T-helper 1 cell treated with Interleukin-12 subunit alpha and Interleukin-12 subunit beta and Interleukin-4 antibody, amounts not matched to agents 30 ng/mL and 1 ng/mL, for 36 hours (primary cell): Measurements from ENCODE around the gene FHIT. TPM values are rescaled to one million over a fixed set of nuclear protein-coding genes. Genes with fewer than 3 reads are reported as not detected.

Experiments used
- intact Hi-C: fragments of 100-400 bp; cut with micrococcal nuclease; formaldehyde crosslinking; loops from one replicate; pipeline ENCODE4 v1.15.1; 2024
- total RNA-seq: library from RNA; stranded (reverse); gene quantifications from 2 replicates; pipeline ENCODE4 v1.2.3, GENCODE V29; 2022

Gene FHIT
- total RNA-seq, 1 donor from 2014 or later: 40.4 TPM

GRCh38 chr3:59796456-59796855 lies 1454.8 kb downstream of the FHIT start:
- intact Hi-C loops: no loop called here

DNA sequence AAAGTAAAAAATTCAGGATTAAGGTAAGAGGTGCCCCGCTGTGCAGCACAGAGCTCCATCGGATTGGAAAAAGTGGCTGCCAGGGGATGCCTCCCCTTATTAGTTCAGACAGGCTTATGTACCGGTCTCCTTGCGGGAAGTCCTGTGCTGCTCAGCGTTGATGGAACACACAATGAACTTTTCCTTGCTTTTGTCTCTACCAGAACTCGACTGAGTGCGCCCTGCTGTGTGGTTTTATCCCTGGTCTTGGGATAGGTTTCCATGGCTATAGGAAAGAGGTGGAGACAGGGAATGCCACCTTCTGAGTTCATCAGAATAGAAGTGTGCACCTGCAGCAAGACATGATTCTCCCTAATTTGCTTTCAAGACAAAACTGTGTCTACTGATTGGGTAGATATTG lies 1455.5 kb downstream of the FHIT start:
- intact Hi-C loops: no loop called here

DNA sequence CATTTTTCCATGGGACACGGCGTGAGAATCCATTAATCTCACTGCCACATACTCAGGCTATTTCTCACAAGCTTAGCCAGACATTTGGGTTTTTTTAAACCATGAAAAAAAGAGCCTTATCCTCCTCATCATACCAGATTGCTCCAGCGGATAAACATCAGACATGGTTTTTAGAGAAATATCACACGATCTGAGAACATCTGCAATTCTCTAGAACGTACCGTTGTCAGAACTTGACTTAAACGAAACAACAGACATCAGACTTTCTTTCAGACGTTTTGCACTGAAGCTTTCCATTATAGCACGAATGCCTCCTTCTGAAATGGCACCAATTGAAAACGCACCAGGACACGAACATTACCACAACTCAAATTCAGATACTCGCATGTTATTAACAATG lies 1457.3 kb downstream of the FHIT start:
- intact Hi-C loops: no loop called here

DNA sequence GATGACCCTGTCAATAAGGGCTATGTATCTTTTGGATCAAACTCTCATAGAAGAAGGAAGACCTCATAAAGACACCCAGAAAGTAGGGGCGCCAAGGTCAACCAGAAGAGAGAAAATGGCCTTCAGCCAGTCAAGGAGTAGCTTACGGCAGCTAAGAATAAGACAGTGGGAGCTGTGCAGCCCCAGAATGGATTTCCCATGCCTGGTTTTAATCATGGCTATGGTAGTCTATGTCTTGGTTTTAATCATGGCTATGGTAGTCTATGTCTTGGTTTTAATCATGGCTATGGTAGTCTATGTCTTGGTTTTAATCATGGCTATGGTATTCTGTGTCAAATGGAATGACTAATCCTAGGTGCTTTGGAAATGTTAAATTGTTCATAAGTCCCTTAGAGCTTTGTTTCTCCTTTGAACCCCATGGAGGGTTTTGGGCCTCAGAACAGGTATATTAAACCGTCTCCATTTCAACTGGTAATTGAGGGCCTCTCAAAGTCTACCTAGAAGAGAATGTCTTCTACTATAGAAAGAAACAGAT lies 1459.4 kb downstream of the FHIT start:
- intact Hi-C loops: loop anchor here (2.0 kb wide), 1 partner anchor 19 kb away; no protein-coding TSS in a partner anchor

GRCh38 chr3:59790241-59790640 lies 1461.0 kb downstream of the FHIT start:
- intact Hi-C loops: loop anchor here (2.0 kb wide), 1 partner anchor 17 kb away; no protein-coding TSS in a partner anchor

DNA sequence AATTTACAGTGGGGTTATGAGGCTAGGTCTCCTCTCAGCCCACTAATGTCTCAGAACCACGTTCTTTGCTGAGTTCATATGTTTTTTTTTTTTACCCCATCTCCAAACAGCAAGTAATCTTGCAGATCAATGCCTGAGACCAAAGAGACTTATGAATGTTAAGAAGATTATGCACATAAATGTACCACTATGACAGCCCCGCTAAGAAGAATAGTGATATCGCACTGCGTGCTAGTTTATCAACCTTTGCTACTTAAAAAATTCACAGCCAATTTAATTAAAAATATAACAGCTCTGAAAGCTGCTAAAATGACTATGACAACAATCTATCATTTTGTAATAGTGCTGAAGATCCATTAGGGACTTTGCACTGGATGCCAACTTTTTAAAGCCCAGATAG lies 1462.5 kb downstream of the FHIT start:
- intact Hi-C loops: loop anchor here (10.0 kb wide), 1 partner anchor 574 kb away; no protein-coding TSS in a partner anchor

GRCh38 chr3:59788133-59788532 lies 1463.1 kb downstream of the FHIT start:
- intact Hi-C loops: loop anchor here (10.0 kb wide), 1 partner anchor 573 kb away; no protein-coding TSS in a partner anchor

DNA sequence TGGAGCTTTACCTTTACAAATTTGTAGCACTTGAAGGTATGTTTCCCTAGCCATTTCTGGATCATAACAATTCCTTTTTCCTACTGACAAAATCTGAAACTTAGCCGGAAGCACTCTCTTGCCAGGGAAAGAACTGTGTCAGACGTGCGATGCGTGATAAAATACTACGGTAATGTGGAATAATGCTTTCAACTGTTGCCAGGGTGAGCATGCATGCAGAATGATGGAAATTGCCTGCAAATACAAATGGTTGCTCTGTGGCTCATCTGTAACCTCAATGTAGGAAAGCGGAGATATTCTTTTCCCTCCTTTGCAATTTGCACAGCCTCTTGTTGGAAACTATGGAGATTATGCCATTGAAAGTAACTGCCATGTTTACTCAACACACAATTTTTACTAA lies 1464.9 kb downstream of the FHIT start:
- intact Hi-C loops: loop anchor here (10.0 kb wide), 1 partner anchor 572 kb away; no protein-coding TSS in a partner anchor

- intact Hi-C loops: loop anchor here (10.0 kb wide), 1 partner anchor 569 kb away; no protein-coding TSS in a partner anchor
Measured at GRCh38 chr3:59784164-59784563, 1467.1 kb downstream of the FHIT start.

- intact Hi-C loops: loop anchor here (1.0 to 10.0 kb wide), 2 partner anchors 10 to 569 kb away; no protein-coding TSS in a partner anchor
Measured at GRCh38 chr3:59783468-59783988, 1467.7 kb downstream of the FHIT start.

DNA sequence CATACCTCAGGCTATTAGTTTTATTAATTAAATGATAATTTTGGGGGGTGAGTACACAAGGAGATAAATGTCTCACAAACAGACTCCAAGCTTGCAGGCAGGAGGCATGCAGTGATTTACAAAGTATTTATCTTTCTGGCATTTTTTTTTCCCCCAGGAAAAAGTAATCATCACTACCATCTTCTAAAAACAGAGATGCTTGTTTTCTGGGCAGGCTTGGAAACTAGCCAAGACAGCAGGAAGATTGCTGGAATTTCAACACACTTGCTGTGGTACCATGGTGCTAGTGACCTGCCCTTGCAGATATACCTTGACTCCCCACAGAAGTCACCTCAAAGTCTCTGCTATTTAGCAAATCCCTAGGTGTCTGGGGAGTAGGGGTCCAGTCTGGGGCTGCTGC lies 1468.6 kb downstream of the FHIT start:
- intact Hi-C loops: loop anchor here (1.0 to 10.0 kb wide), 2 partner anchors 9 to 568 kb away; no protein-coding TSS in a partner anchor

DNA sequence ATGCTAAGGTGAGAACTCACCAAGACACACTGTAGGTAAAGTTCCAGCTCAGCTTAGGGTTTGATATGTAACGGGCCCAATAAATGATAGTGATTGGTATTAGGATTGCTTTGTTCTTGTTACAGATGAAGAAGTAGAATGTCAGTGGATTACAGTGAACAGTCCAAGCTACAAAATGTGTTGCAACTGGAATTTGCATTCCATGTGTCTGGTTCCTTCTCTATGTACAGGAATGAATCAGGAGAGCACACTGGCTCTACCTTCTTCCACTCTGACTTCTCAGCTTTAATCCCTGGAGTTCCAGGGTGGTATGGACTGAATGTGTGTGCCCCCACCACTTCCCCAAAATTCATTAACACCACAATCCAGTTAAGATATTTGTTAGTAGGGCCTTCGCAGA lies 1471.0 kb downstream of the FHIT start:
- intact Hi-C loops: loop anchor here (10.0 kb wide), 1 partner anchor 565 kb away; no protein-coding TSS in a partner anchor

GRCh38 chr3:59779260-59779659 lies 1472.0 kb downstream of the FHIT start:
- intact Hi-C loops: loop anchor here (10.0 kb wide), 2 partner anchors 236 to 724 kb away; partner anchors contain the start of gene CFAP20DC

GRCh38 chr3:59777667-59778077 lies 1473.6 kb downstream of the FHIT start:
- intact Hi-C loops: loop anchor here (10.0 kb wide), 2 partner anchors 237 to 723 kb away; partner anchors contain the start of gene CFAP20DC

DNA sequence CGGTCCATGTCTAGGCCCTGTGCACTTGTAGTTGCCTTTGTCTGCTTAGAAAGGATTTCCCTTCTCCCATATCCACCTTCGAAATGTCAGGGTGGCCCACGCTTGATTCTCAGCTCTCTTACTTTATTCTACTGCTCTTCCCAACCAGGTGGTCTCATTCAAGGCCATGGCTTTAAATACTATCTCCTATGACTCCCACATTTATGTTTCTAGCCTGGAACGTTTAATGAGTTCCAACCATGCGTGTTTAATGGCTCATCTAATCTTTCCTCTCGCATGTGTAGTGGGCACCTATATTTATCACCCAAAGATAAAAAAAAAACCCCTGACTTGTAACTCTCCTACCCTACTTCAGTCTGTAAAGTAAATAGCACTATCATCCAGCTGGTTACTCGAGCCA lies 1474.2 kb downstream of the FHIT start:
- intact Hi-C loops: loop anchor here (10.0 kb wide), 2 partner anchors 238 to 722 kb away; partner anchors contain the start of gene CFAP20DC

- intact Hi-C loops: loop anchor here (10.0 kb wide), 2 partner anchors 239 to 721 kb away; partner anchors contain the start of gene CFAP20DC
Measured at GRCh38 chr3:59775761-59776325, 1475.4 kb downstream of the FHIT start.

DNA sequence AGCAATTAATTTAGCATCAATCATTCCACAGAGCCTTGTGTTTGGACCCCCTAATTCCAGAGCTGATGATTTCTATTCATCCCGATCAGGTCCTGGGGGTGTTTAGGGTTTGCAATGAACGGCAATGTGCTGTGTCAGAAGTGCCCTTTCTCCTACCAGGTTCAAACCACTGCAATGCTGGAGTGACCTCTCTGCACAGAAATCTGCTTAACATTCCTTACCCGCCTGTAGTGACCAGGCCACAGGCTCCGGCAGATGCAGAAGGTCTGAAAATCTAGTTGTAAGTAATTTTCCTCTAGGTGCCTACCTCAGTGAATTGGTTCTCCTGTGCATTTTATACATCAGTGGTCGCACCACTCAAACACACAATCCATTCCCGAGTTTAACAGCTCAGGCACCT lies 1476.1 kb downstream of the FHIT start:
- intact Hi-C loops: loop anchor here (10.0 kb wide), 2 partner anchors 240 to 720 kb away; partner anchors contain the start of gene CFAP20DC

DNA sequence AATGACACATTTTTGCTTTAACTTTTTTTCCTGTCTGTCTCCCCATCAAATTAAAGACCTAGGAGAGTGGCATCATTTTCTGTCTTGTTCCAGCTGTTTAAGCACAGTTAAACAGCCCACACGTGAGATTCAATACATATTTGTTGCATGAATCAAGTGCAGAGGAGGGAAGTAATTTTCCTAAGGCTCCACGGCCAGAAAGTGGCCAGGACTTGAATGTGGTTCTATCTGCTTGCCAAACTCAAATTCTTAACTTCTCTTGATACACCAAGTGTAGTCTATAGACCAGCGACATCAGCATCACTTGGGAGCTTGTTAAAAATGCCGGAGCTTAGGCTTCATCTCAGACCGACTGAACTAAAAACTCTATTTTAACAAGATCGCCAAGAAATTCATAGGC lies 1476.6 kb downstream of the FHIT start:
- intact Hi-C loops: loop anchor here (5.0 to 10.0 kb wide), 4 partner anchors 240 to 720 kb away; partner anchors contain the start of gene CFAP20DC

DNA sequence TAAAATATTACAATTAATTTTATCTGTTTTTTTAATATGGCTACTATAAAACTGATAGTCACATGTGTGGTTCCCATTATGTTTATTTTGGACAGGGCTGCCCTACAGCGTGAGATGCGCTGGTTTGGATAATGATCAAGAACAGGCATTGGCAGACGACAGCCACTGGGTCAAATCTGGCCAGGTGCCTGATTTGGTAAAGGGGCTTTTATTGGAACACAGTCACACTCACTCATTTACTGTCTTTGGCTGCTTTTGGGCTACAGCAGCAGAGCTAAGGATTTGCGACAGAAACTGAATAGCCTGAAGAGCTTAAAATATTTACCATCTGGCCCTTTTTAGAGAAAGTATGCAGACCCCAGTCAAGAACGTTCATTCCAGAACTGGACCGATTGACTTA lies 1477.3 kb downstream of the FHIT start:
- intact Hi-C loops: loop anchor here (1.0 to 10.0 kb wide), 9 partner anchors 9 to 719 kb away; partner anchors contain the start of gene CFAP20DC

DNA sequence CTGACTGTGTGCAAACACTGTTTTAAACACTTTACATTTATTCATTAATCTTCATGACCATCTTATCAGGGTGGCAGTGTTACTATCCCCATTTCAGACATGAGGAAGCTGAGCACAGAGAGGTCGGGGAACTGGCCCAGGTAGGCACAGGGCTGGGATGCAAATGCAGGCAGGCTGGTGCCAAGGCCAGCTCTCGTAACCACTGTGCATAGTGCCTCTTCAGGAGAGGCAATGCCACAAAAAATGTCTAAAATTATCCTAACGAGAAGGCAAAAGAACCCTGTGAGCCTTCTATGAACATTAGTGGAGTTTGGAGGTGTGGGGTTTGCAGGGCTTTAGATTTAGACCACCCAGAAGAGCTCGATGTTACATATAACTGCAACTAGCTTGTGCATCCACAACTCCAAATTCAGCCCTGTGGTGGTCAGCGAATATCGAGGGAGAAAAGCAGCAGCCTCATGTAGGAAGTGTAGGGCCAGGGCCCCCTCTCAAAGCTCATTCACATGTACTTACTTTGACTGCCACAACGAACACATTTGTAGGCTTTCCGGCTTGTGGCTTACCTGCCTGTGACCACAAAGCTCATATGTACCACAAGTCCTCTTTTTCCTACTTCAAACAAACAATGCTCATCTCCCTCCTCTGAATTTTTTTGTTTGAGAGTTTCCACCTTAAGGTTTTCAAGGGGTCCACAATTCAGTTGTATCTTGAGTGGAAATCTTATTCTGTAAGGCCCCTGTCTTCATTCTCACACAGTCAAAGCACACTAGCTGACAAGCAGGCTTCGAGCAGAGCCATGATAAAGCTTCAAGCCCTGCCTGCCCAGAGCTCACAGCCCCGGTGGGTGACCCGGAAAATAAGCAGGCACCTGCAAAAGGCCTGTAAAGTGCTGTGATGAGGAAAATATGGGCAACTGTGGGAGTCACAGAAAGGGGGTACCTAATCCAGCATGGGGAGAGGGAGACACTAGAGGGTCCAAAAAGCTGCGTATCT lies 1478.5 kb downstream of the FHIT start:
- intact Hi-C loops: loop anchor here (1.0 to 10.0 kb wide), 9 partner anchors 11 to 718 kb away; partner anchors contain the start of gene CFAP20DC
